Peyer's patch (tissue), 4 donors: ENCODE data around the gene ZBTB16. TPM values are rescaled to one million over a fixed set of nuclear protein-coding genes. Genes with fewer than 3 reads are reported as not detected.

ENCODE experiments used
- DNase-seq, 3 donors: peaks; one replicate each; pipeline ENCODE4 v3.0.0-alpha.2; 2017 to 2019
- H3K27ac ChIP-seq, 4 donors: fragments of 200-600 bp; sonication (generic); one replicate each; pipeline ENCODE4 v1.5.1; 2016 to 2019
- H3K27me3 ChIP-seq, 2 donors: fragments of 200-600 bp; sonication (generic); one replicate each; pipeline ENCODE4 v1.5.1; 2019
- H3K36me3 ChIP-seq, 3 donors: fragments of 200-600 bp; sonication (generic); one replicate each; pipeline ENCODE4 v1.5.1; 2016 to 2019
- H3K4me1 ChIP-seq, 4 donors: fragments of 200-600 bp; sonication (generic); one replicate each; pipeline ENCODE4 v1.5.1; 2016 to 2019
- H3K4me3 ChIP-seq, 4 donors: fragments of 200-600 bp; sonication (generic); 1 replicate in 3 of 4; 2 replicates in 1 of 4; pipeline ENCODE4 v1.5.1; 2016 to 2019; ENCODE audit warnings: mild to moderate bottlenecking in 1 of 4
- H3K9me3 ChIP-seq, 4 donors: fragments of 200-600 bp; sonication (generic); one replicate each; pipeline ENCODE4 v1.5.1; 2016 to 2019; ENCODE audit warnings: mild to moderate bottlenecking in 1 of 4
- CTCF ChIP-seq, 6 experiments: fragments of 450-650 bp in 4 of 6; fragments of 200-600 bp in 2 of 6; sonication (generic) in 1 of 6; IDR thresholded peaks; one replicate each; pipeline ENCODE4 v1.5.1; 2017 to 2019; ENCODE audit warnings: antibody characterized with exemption in 6 of 6, mild to moderate bottlenecking in 3 of 6, moderate library complexity in 1 of 6
- POLR2A ChIP-seq, 2 donors: fragments of 450-650 bp; IDR thresholded peaks; one replicate each; pipeline ENCODE4 v1.5.1; 2017; ENCODE audit warnings: antibody characterized with exemption in 2 of 2, mild to moderate bottlenecking in 2 of 2, moderate library complexity in 2 of 2
- total RNA-seq, 4 donors: library from RNA; depleted of rRNA; stranded (reverse); fragments of >200 nt; gene quantifications; one replicate each; pipeline ENCODE4 v1.1.0, GENCODE V29; 2016

ZBTB16 gene
- total RNA-seq, 4 donors from 2014 or later = 84.8 to 257 (median 155) TPM

- Histone ChIP-seq H3K4me1 (peaks cover 0 to 17% (median 0%) of the 10 kb centered on the region in 4 donors), H3K9me3 (no peaks in the 10 kb centered on the region), H3K27me3 (no peaks in the 10 kb centered on the region), H3K36me3 (no peaks in the 10 kb centered on the region), H3K27ac (peak overlapping the region in 1 of 4 donors; percentile 68), H3K4me3 (no peak overlapping the region)
- TF ChIP-seq POLR2A (IDR thresholded peaks at IDR 0.05) (no peak), CTCF (IDR thresholded peaks at IDR 0.05) (no peak)
- DNase-seq = no peak
Measured at GRCh38 chr11:114215871-114216795, 156.6 kb downstream of the ZBTB16 start.

GRCh38 chr11:114216796-114217180 lies 157.3 kb downstream of the ZBTB16 start:
- Histone ChIP-seq H3K36me3 (peaks cover 0 to 4% (median 0%) of the 10 kb centered on the region in 3 donors), H3K27ac (peak overlapping the region in 1 of 4 donors; percentile 68), H3K9me3 (no peaks in the 10 kb centered on the region), H3K27me3 (no peaks in the 10 kb centered on the region), H3K4me3 (no peak overlapping the region), H3K4me1 (peaks cover 0 to 17% (median 0%) of the 10 kb centered on the region in 4 donors)
- no peak for TF ChIP-seq POLR2A (IDR thresholded peaks at IDR 0.05)
- no peak for TF ChIP-seq CTCF (IDR thresholded peaks at IDR 0.05)
- DNase-seq = no peak

GRCh38 chr11:114218508-114218907 lies 159.0 kb downstream of the ZBTB16 start:
- H3K27ac ChIP-seq = no peak overlapping the region
- peaks cover 0 to 17% (median 0%) of the 10 kb centered on the region in 4 donors for H3K4me1 ChIP-seq
- TF ChIP-seq CTCF (IDR thresholded peaks at IDR 0.05) = no peak
- TF ChIP-seq POLR2A (IDR thresholded peaks at IDR 0.05) = no peak
- H3K27me3 ChIP-seq = no peaks in the 10 kb centered on the region
- H3K9me3 ChIP-seq = no peaks in the 10 kb centered on the region
- DNase-seq = no peak
- no peak overlapping the region for H3K4me3 ChIP-seq
- H3K36me3 ChIP-seq = peaks cover 0 to 11% (median 0%) of the 10 kb centered on the region in 3 donors

GRCh38 chr11:114219559-114220349 lies 160.2 kb downstream of the ZBTB16 start:
- Histone ChIP-seq H3K36me3 (peaks cover 0 to 11% (median 0%) of the 10 kb centered on the region in 3 donors), H3K4me3 (no peak overlapping the region), H3K27me3 (no peaks in the 10 kb centered on the region), H3K9me3 (no peaks in the 10 kb centered on the region), H3K4me1 (peaks cover 0 to 17% (median 0%) of the 10 kb centered on the region in 4 donors), H3K27ac (peak overlapping the region in 2 of 4 donors; percentile 3 to 30)
- TF ChIP-seq CTCF (IDR thresholded peaks at IDR 0.05) = no peak
- DNase-seq = no peak

- Histone ChIP-seq H3K4me1 (peaks cover 0 to 13% (median 0%) of the 10 kb centered on the region in 4 donors), H3K27ac (no peak overlapping the region)
Measured at GRCh38 chr11:114221037-114221436, 161.5 kb downstream of the ZBTB16 start.

More at GRCh38 chr11:114221037-114221436, 161.5 kb downstream of the ZBTB16 start:
- no peak for DNase-seq
- Histone ChIP-seq H3K36me3 (peaks cover 0 to 11% (median 0%) of the 10 kb centered on the region in 3 donors), H3K4me3 (no peak overlapping the region), H3K27me3 (no peaks in the 10 kb centered on the region), H3K9me3 (no peaks in the 10 kb centered on the region)
- TF ChIP-seq POLR2A (IDR thresholded peaks at IDR 0.05) = no peak
- TF ChIP-seq CTCF (IDR thresholded peaks at IDR 0.05) = no peak
